NCI-H2227 treated with DMSO at 0.1 percent for 48 hours (cell line): ENCODE results near the gene CHRNA1.

Experiments
- DNase-seq: peaks from one replicate; lab custom pipeline; 2025; lab: John Stamatoyannopoulos, UW

Gene CHRNA1

GRCh38 chr2:174764280-174765255 is at the start of gene CHRNA1:
TSS of gene CHRNA1 (minus strand) at chr2:174764472. CDS start at chr2:174764394, 78 bp downstream.
- no peak for DNase-seq

GRCh38 chr2:174812037-174812436 is 47.8 kb upstream of the CHRNA1 start:
- DNase-seq: no peak

- DNase-seq: no peak
These were observed 43.7 kb upstream of the CHRNA1 start for GRCh38 chr2:174807931-174808330.

DNA sequence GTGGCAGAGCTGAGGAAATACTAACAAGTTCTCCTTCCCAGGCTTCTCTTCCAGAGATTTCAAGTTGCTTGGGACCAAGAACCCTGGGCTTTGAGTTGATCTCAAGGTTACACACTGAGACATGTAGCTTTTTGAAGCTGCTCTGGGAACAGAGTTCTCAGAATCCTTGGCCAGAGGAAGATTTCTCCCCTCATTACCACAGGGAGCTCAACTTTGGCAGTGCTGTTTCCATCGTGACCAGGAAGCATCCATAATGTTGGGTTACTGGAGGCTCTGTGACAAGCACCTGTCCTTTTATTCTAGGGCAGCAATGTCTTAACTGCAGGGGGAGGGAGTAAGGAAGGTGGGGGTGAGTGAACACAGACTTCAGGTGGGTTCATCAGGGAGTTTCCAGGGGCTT is 41.5 kb upstream of the CHRNA1 start:
- DNase-seq: no peak

DNA sequence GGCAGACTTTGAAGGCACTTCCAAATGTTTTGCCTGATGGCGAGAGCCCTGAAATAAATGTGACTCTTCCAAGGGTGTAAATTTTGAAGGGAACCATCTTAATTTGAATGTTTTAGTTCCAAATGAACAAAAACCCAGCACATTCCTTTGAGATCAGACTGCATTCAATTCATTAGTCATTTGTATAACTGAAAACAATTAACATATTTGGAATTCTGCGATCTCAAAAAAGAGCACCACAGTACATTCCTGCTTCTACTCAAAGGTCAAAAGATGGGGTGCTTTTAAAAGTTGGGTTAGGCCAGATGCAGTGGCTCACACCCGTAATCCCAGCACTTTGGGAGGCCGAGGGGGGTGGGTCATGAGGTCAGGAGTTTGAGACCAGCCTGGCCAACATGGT is 38.2 kb upstream of the CHRNA1 start:
- no peak for DNase-seq

- no peak for DNase-seq
These were observed 36.3 kb upstream of the CHRNA1 start for GRCh38 chr2:174800436-174801205.

DNA sequence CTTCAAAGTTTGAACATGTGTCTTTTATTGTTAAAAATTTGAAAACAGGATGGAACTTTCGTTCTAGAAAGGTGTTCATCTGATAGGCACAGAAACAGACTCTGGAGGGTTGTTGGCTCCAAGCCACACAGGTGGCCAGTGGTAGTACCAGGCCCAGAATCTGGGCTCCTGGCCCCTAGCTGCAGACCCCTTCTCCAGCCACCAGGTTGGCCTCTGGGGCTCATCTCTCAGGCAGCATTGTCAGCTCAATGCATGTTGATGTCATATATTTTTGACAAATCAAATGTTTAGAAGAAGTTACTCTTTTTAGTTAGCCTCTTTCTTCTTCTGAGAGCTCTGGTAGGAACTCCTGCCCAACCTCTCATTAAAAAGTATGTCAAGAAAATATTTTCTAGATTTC is 34.5 kb upstream of the CHRNA1 start:
- no peak for DNase-seq

- DNase-seq: no peak
These were observed 33.6 kb upstream of the CHRNA1 start for GRCh38 chr2:174797781-174798276.

DNA sequence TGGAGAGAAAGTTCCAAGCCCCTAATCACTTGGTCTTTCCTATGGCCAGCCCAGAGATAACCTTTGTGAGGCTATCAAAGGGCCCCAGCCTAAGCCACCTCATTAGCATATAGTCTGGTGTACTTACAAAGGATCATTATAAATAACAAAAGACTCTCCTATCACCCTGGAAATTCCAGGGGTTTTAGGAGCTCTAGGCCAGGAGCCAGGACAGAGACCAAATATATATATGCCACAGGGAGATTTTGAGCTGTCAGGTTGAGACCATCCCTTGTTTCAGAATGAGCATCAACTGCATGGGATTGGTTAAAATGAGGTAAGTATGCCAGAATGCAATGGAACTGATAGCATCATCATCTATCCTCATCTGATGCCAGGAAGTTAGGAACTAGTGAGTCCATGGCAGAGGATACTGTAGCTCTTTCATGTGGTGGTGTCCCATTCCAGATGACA is 32.1 kb upstream of the CHRNA1 start:
- DNase-seq: no peak

- no peak for DNase-seq
These were observed 30.6 kb upstream of the CHRNA1 start for GRCh38 chr2:174794851-174795374.

DNA sequence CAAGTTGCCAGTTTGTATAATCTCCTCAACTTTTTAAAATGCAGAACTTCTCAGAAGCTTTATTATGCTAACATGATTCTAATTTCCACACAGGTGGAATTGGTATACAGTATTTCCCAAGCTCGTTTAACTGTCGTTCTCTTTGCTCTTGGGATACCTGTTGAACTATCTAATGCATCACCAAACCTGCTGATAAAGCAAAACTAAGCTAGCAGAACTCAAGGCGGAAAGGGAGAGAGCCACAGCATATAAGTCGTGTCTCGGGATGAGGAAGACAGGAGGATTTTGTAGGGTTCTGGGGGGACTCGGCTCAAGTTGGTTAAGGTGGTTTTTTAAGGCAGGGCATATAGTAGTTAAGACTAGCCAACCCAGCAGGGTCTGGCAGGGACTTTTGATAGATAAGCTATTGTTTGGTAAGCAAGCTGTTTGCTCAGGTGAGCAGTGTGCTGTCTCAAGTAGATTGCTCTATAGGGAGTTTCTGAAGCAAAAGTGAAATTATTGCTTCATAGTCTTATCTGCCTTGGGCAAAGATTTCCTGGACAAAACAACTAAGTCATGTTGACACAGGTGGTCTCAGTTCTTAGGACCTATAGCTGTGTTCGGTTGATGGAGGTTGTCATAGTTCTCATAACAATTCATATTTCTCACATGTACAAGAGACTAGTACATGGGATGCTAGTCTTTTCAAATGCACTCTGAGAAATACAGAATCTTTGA is 28.2 kb upstream of the CHRNA1 start:
- no peak for DNase-seq

DNA sequence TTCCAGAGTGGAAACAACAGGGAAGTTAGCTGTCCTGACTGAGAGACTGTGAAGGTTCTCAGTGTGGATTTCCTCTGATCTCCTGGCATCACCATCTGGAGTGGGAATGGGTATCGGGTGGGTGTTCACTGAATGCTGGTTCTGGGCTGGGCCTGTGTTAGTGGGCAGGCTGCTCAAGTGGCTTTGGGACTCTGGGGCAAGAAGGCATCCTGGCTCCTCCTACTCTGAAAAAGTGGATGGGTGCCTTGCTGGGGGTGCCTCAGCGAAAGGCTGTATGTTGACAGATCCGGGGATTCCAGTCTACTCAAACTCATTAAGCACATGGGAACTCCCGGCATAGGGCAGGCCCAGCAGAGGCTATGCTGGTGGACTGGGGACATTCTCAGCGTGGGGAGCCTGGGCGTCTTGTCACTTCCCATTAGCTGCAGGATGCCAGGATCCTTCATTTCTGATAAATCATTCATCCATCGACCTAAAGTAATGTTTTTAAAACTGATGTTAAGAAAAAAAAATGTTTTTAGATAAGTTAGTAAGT is 27.5 kb upstream of the CHRNA1 start:
- DNase-seq: no peak

DNA sequence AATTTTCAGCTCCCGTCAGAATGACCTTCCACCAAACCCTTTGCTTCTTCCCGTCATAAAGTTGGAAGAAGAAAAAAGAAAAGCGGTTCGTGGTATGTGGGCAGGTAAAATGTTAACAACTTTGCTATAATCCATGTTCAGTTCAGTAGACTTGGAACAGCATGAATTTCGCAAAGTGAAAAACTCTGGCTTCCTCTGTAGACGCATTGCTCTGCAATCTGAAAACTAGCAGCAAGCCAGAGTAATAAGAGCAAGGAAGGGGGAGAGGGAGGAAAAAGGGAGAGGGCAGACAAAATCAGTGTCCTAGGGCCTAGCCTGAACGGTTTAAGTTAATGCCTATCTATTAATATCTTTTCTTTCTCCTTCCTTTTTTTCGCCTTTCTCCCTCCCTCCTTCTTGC is 26.7 kb upstream of the CHRNA1 start:
- DNase-seq: no peak

DNA sequence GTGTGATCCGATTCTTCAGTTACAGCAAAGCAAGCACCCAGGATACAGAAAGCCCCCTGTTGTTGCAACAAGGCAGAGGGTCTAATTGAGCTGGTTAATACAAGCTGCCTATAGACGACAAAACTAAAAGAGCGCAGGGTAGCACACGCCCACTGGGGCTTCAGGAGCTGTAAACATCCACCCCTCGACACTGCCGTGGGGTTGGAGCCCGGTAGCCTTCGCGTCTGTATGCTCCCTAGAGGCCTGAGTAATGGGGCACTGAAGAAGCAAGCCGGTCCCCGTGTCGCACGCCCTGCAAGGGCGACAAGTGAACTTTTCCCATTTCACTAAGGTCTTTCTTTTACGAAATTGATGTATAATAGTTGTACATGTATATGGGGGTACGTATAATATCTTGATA is 24.7 kb upstream of the CHRNA1 start:
- DNase-seq: no peak

DNA sequence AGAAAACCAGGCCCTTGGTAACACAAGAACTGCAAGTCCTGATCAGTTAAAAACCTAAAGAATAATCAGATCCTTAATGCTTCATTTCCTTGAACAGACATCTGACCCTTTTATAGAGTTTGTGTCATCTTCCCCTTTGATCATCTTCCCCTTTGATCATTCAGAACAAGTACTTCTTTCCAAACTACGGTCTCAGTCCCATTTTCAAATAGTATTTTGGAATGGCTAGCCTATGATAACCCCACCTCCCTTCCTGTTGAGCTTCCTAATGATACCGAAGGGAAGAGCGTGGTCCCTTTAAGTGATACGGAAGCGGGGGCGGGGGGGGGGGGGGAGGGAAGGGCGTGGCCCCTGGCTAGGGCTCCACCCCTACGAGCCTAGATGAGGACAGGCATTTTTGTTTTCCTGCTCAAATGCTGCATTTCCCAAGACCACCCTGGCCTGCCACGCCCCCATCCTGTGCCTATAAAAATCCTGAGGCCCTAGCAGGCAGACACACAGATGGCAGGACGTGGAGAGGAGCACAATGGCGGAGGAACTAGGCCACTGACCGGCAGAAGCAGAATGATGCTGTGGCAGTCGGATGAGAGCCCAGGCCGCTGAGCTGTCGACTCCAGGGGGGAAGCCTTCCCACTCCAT is 24.1 kb upstream of the CHRNA1 start:
- no peak for DNase-seq

- no peak for DNase-seq
These were observed 23.4 kb upstream of the CHRNA1 start for GRCh38 chr2:174787487-174788205.

DNA sequence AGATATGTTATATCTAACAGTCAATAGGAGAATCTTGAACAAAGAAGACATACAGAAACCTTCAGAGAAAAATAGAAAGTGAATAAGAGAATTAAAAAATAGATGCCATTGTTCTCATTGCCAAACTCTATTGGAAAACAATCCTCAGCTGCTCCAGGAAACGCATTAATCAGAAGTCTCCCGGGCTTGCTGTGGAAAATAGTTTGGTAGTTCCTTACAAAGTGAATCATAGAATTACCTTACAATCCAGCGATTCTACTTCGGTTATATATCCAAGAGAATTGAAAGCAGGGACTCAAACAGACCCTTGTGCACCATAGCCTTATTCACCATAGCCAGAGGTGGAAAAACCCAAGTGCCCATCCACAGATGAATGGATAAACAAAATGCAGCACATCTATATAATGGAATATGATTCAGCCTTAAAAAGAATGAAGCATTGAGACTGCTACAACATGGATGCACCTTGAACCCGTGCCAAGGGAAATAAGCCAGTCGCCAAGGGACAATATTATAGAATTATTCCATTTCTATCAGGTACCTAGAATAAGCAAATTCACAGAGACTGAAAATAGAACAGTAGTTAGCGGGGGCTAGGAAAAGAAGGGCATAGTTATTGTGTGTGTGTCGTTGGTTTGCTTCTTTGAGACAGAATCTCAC is 21.9 kb upstream of the CHRNA1 start:
- no peak for DNase-seq

GRCh38 chr2:174785481-174785880 is 21.2 kb upstream of the CHRNA1 start:
- no peak for DNase-seq

- DNase-seq: no peak
These were observed 20.6 kb upstream of the CHRNA1 start for GRCh38 chr2:174784909-174785308.

DNA sequence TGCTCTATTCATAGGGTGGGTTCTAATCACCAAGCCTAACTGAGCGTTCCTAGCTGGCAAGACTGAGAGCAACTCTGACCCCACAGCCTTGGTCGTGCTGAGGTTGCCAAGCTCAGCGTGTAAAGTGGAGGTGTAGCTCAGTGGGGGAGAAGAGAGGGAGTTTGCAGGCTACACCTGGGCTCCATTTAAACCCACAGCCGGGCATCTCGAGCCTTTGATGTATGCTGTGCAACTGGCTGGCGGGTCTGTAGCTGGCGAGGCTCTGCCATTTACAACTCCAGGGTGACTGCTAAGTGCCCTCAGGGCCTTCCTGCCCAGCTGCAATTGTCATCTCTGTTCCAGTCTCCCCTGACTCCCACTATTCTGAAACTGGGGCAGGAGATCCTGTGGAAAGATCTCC is 20.0 kb upstream of the CHRNA1 start:
- no peak for DNase-seq
